Neuron (in vitro differentiated cells): ENCODE results near the gene USP25.
"Not testable (repeated sequence)": the region's sequence is repeated elsewhere in the genome, so short reads cannot be mapped to it uniquely, and the experiment has no call there.

Experiments
- H2AFZ ChIP-seq: one replicate; pipeline ENCODE4 v1.6.1; 2013; ENCODE audit warnings: low read depth, mild to moderate bottlenecking, inconsistent platforms, low read length, moderate library complexity
- H3K27me3 ChIP-seq: one replicate; pipeline ENCODE4 v1.6.1; 2013; ENCODE audit warnings: low read length; ENCODE audit not compliant: insufficient read depth
- H3K36me3 ChIP-seq: one replicate; pipeline ENCODE4 v1.6.1; 2013; ENCODE audit warnings: low read length; ENCODE audit not compliant: insufficient read depth
- H3K4me1 ChIP-seq: one replicate; pipeline ENCODE4 v1.6.1; 2013; ENCODE audit warnings: low read length; ENCODE audit not compliant: insufficient read depth
- H3K4me3 ChIP-seq: 2 replicates; pipeline ENCODE4 v1.5.1; 2013; ENCODE audit warnings: mild to moderate bottlenecking, low read length, moderate library complexity
- H3K9me3 ChIP-seq: one replicate; pipeline ENCODE4 v1.6.1; 2013; ENCODE audit warnings: low read length

USP25 gene

DNA sequence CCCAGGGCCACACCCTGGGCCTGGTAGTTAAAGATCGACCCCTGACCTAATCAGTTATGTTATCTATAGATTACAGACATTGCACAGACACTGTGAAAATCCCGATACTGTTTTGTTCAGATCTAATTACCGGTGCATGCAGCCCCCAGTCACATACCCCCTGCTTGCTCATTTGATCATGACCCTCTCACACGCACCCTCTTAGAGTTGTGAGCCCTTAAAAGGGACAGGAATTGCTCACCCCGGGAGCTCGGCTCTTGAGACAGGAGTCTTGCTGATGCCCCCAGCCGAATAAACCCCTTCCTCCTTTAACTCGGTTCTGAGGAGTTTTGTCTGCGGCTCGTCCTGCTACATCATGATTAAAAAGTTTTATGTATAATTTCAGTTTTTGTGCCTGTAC, 9.0 kb downstream of the USP25 start:
- H3K27me3 ChIP-seq, H3K4me3 ChIP-seq: not testable (repeated sequence)

GRCh38 chr21:15740383-15740782, 10.6 kb downstream of the USP25 start:
- Histone ChIP-seq H3K9me3 (peaks cover 14% of the 10 kb centered on the region), H3K36me3 (no peaks in the 10 kb centered on the region), H3K4me1 (no peaks in the 10 kb centered on the region), H3K4me3 (no peak overlapping the region), H3K27me3 (no peaks in the 10 kb centered on the region), H2AFZ (no peak overlapping the region)

More for the DNA sequence above, 9.0 kb downstream of the USP25 start:
- H2AFZ ChIP-seq, H3K36me3 ChIP-seq, H3K9me3 ChIP-seq, H3K4me1 ChIP-seq: not testable (repeated sequence)

DNA sequence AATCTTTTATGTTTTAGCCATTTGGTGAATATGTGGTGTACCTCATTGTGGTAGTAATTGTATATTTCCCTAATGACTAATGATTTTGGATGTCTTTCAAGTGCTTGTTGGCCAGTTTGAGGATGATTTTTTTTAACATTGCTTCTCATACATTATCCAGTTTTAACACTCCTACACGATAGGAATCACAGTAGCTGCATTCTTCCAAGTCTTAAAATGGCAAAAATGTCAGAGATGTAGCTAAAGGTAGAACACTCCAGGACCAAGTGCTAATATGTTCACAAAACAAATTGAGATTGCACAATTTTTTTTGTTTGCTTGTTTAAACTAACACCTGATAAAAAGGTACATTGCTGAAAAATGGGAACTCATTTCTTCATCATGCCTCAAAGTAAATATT, 11.7 kb downstream of the USP25 start:
- H2AFZ ChIP-seq, result no peak overlapping the region
- H3K4me3 ChIP-seq, result no peak overlapping the region
- peaks cover 14% of the 10 kb centered on the region for H3K9me3 ChIP-seq

DNA sequence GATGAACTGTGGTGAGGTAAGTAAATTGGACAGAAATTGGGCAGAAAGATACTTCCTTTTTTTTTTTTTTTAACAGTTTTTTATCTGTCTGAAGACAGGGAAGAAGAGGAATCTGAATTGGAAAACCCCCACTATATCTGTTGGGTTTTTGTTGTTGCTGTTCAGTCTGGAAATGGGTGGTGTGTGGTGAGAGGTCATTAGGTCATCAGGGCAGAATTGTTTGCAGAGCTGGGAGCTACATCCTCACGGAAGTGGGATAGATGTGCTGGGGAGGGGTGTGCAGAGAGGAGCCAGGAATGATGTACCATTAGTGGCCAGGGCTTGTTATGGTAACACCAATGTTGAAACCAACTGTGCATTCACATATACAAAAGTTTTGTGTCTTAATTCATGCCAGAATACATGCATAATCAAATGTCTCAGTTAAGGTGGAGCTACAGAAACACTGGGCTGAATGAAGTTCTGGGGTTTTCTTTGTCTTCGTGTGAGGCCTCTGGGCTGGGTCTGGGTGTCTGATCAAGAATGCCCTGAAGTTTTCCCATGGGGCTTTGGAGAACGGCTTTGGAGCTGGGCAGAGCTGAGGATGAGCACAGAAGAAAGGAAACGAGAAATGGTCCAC, 12.4 kb downstream of the USP25 start:
- Histone ChIP-seq H3K4me1 (no peaks in the 10 kb centered on the region), H3K36me3 (no peaks in the 10 kb centered on the region), H3K27me3 (no peaks in the 10 kb centered on the region), H3K4me3 (no peak overlapping the region), H2AFZ (no peak overlapping the region), H3K9me3 (peaks cover 14% of the 10 kb centered on the region)

More for the DNA sequence above, 11.7 kb downstream of the USP25 start:
- Histone ChIP-seq H3K4me1 (no peaks in the 10 kb centered on the region), H3K36me3 (no peaks in the 10 kb centered on the region), H3K27me3 (no peaks in the 10 kb centered on the region)

DNA sequence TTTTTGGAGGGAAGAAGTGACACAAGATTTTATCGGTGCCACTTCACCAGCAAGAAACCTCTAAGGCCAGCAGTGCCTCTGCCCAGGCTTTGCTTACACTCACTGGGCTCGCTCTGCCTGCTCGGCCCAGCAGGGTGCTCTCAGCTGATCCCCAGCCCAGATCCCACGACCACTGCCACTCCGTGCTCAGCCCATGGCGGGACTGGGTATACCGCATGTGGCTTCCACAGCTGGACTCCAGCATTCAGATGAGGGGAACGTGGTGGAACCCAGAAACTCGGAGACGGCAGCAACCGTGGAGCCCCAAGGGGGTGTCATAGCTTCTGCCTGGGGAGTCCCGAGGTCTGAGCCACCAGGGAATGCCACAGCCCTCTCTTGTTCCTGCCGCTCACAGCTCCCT, 12.9 kb downstream of the USP25 start:
- Histone ChIP-seq H3K4me3 (no peak overlapping the region), H3K9me3 (peaks cover 14% of the 10 kb centered on the region), H3K27me3 (no peaks in the 10 kb centered on the region), H3K4me1 (no peaks in the 10 kb centered on the region), H2AFZ (no peak overlapping the region), H3K36me3 (no peaks in the 10 kb centered on the region)

- Histone ChIP-seq H3K4me3 (no peak overlapping the region), H3K9me3 (peaks cover 14% of the 10 kb centered on the region), H3K4me1 (no peaks in the 10 kb centered on the region), H2AFZ (no peak overlapping the region), H3K27me3 (no peaks in the 10 kb centered on the region), H3K36me3 (no peaks in the 10 kb centered on the region)
Observed at GRCh38 chr21:15743593-15743992, 13.8 kb downstream of the USP25 start.

- H3K4me3 ChIP-seq, result no peak overlapping the region
- peaks cover 14% of the 10 kb centered on the region for H3K9me3 ChIP-seq
- H3K4me1 ChIP-seq, result no peaks in the 10 kb centered on the region
- H3K27me3 ChIP-seq, result no peaks in the 10 kb centered on the region
- H2AFZ ChIP-seq, result no peak overlapping the region
- no peaks in the 10 kb centered on the region for H3K36me3 ChIP-seq
Observed at GRCh38 chr21:15744926-15745325, 15.1 kb downstream of the USP25 start.

GRCh38 chr21:15748586-15748985, 18.8 kb downstream of the USP25 start:
- H2AFZ ChIP-seq, result no peak overlapping the region
- no peaks in the 10 kb centered on the region for H3K27me3 ChIP-seq
- no peak overlapping the region for H3K4me3 ChIP-seq

GRCh38 chr21:15749082-15749860, 19.5 kb downstream of the USP25 start:
- no peak overlapping the region for H2AFZ ChIP-seq
- no peaks in the 10 kb centered on the region for H3K27me3 ChIP-seq
- H3K9me3 ChIP-seq, result peaks cover 2% of the 10 kb centered on the region
- H3K36me3 ChIP-seq, result no peaks in the 10 kb centered on the region
- H3K4me3 ChIP-seq, result no peak overlapping the region
- no peaks in the 10 kb centered on the region for H3K4me1 ChIP-seq

More at GRCh38 chr21:15748586-15748985, 18.8 kb downstream of the USP25 start:
- peaks cover 7% of the 10 kb centered on the region for H3K9me3 ChIP-seq
- no peaks in the 10 kb centered on the region for H3K36me3 ChIP-seq
- H3K4me1 ChIP-seq, result no peaks in the 10 kb centered on the region

DNA sequence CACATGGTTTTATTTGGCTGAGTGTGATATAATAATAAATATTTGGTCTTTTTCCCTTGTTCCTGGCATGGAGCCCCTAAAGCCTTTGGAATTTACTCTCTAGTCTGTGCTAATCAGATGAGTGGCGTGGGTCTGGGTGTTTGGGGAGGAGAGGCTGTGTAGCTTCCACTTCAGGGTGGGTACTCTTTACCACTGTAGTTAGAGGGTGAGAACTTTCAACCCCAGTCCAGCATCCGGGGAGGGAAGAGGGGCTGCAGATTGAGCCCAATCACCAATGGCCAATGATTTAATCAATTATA, 20.0 kb downstream of the USP25 start:
- Histone ChIP-seq H3K36me3 (no peaks in the 10 kb centered on the region), H3K4me1 (no peaks in the 10 kb centered on the region), H3K9me3 (peaks cover 1% of the 10 kb centered on the region), H3K4me3 (no peak overlapping the region), H2AFZ (no peak overlapping the region), H3K27me3 (no peaks in the 10 kb centered on the region)

DNA sequence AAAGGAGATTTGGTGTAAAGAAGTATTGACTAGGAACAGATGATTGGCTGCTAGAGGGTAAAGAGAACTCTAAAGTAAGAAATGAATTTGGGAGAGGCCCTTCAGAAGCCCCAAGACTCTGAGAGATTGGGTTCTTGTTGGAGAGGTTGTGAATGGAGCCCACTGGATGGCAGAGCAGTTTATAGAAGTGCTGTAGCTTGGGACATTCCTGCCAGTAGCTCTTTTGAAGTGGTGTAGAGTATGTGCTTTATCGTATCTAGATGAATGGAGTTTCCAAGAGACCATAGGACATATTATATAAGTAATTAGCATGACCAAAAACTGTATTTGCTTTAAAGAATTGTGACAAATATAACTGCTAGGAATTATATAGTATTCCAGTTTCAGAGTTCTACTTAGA, 21.3 kb downstream of the USP25 start:
- H3K4me3 ChIP-seq, result no peak overlapping the region
- no peaks in the 10 kb centered on the region for H3K27me3 ChIP-seq
- H3K36me3 ChIP-seq, result no peaks in the 10 kb centered on the region
- no peaks in the 10 kb centered on the region for H3K9me3 ChIP-seq
- H2AFZ ChIP-seq, result no peak overlapping the region
- H3K4me1 ChIP-seq, result no peaks in the 10 kb centered on the region

DNA sequence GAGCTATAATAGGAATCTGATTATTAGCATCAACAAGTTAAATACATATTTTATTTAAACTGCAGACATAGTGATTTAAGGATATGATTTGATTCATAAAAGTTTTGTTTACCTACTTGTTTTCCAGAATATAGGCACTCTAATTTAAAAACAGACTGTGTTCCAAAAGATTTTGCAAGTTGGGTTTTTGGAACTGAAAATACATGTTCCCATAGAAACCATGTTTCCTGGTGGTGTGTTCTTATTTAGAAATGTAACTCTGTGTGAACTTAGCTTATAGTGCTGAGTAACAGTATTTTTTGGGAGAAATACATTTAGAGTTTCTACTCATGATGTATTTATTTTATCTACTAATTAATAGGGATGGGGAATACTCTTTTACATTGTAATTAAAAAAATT, 21.8 kb downstream of the USP25 start:
- Histone ChIP-seq H3K36me3 (no peaks in the 10 kb centered on the region), H2AFZ (no peak overlapping the region), H3K9me3 (no peaks in the 10 kb centered on the region), H3K4me1 (no peaks in the 10 kb centered on the region), H3K27me3 (no peaks in the 10 kb centered on the region), H3K4me3 (no peak overlapping the region)

- no peaks in the 10 kb centered on the region for H3K27me3 ChIP-seq
- no peak overlapping the region for H2AFZ ChIP-seq
- no peaks in the 10 kb centered on the region for H3K36me3 ChIP-seq
- peaks cover 3% of the 10 kb centered on the region for H3K9me3 ChIP-seq
- H3K4me1 ChIP-seq, result no peaks in the 10 kb centered on the region
- no peak overlapping the region for H3K4me3 ChIP-seq
Observed at GRCh38 chr21:15752763-15753407, 23.1 kb downstream of the USP25 start.
